ENCODE results near the gene TRABD.

DNA sequence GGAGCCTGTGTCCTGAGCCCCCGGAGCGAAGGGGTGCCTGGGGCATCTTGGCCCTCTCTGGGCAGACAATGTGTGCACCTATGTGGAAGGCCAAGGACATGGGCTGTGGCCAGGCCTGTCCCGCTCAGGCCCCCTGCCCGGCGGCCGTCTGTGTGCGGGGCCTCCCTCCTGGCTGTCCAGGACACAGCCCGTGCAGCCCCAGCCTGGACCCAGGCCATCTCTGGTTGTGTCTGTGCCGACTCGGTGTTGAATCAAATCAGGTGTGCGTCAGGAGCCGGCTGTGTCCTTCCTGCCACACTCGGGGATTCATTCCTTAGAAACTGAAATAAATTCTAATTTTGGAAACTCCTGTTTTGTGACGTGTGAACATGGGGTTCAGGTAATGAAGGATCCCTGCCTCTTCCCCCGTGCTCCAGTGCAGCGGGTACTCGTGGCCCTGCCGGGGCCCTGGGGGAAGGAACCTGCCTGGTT lies 13.6 kb downstream of the TRABD start:
- TF ChIP-seq SUZ12 (IDR thresholded peaks at IDR 0.05) (no peak), SP1 (IDR thresholded peaks at IDR 0.05) (no peak), FOXK2 (IDR thresholded peaks at IDR 0.05) (no peak), LEF1 (IDR thresholded peaks at IDR 0.05; ENCODE audit: borderline replicate concordance) (no peak), FOXM1 (IDR thresholded peaks at IDR 0.05; ENCODE audit: borderline replicate concordance) (no peak), BHLHE40 (IDR thresholded peaks at IDR 0.05; ENCODE audit: borderline replicate concordance) (no peak), NFRKB (IDR thresholded peaks at IDR 0.05) (no peak)
